ENCODE measurements around the gene ACY1.
A peak's percentile ranks its signal among the peaks of the same experiment; 100 is the strongest.

Gene ACY1

GRCh38 chr3:51982838-51983577 is at the start of gene ACY1:
ACY1 (plus strand) TSS chr3:51983535; CDS start chr3:51984065, 530 bp downstream.
- peak; percentile 61 to 76 (median 72) for DNase-seq (ENCODE audit: low read depth in 2 of 3, low spot score in 1 of 3)

- DNase-seq (ENCODE audit: low read depth in 2 of 3, low spot score in 1 of 3): no peak
These were observed 49.0 kb upstream of the ACY1 start for GRCh38 chr3:51934139-51934850.

- DNase-seq (ENCODE audit: low read depth in 2 of 3, low spot score in 1 of 3): no peak
These were observed 48.1 kb upstream of the ACY1 start for GRCh38 chr3:51934991-51935885.

GRCh38 chr3:51935886-51936755 is 47.2 kb upstream of the ACY1 start:
- no peak for DNase-seq (ENCODE audit: low read depth in 2 of 3, low spot score in 1 of 3)

- no peak for DNase-seq (ENCODE audit: low read depth in 2 of 3, low spot score in 1 of 3)
These were observed 46.3 kb upstream of the ACY1 start for GRCh38 chr3:51937014-51937413.

GRCh38 chr3:51937611-51938450 is 45.5 kb upstream of the ACY1 start:
- no peak for DNase-seq (ENCODE audit: low read depth in 2 of 3, low spot score in 1 of 3)

- DNase-seq (ENCODE audit: low read depth in 2 of 3, low spot score in 1 of 3): no peak
These were observed 44.4 kb upstream of the ACY1 start for GRCh38 chr3:51938780-51939425.

- no peak for DNase-seq (ENCODE audit: low read depth in 2 of 3, low spot score in 1 of 3)
These were observed 42.5 kb upstream of the ACY1 start for GRCh38 chr3:51940648-51941462.

GRCh38 chr3:51941463-51941797 is 41.9 kb upstream of the ACY1 start:
- DNase-seq (ENCODE audit: low read depth in 2 of 3, low spot score in 1 of 3): no peak

- peak; percentile 99 to 100 (median 100) for DNase-seq (ENCODE audit: low read depth in 2 of 3, low spot score in 1 of 3)
These were observed 41.3 kb upstream of the ACY1 start, which contains the start of the genes PARP3 and RRP9 for GRCh38 chr3:51941798-51942602. PARP3 (plus strand) TSS chr3:51942363; CDS start chr3:51943356, 993 bp downstream. RRP9 (minus strand) TSS chr3:51941904; CDS start chr3:51941867, 37 bp downstream.

- DNase-seq (ENCODE audit: low read depth in 2 of 3, low spot score in 1 of 3): peak in 2 of 3 donors; percentile 45 to 47
These were observed 40.5 kb upstream of the ACY1 start for GRCh38 chr3:51942603-51943450.

GRCh38 chr3:51943451-51944391 is 39.6 kb upstream of the ACY1 start:
- DNase-seq (ENCODE audit: low read depth in 2 of 3, low spot score in 1 of 3): no peak

- no peak for DNase-seq (ENCODE audit: low read depth in 2 of 3, low spot score in 1 of 3)
These were observed 38.8 kb upstream of the ACY1 start for GRCh38 chr3:51944451-51945021.

GRCh38 chr3:51945031-51945840 is 38.1 kb upstream of the ACY1 start:
- no peak for DNase-seq (ENCODE audit: low read depth in 2 of 3, low spot score in 1 of 3)
